IPS DF 4.7 (cell line): Measurements from ENCODE around the gene B4GALNT1.
"Not testable (repeated sequence)": the region's sequence is repeated elsewhere in the genome, so short reads cannot be mapped to it uniquely, and the experiment has no call there.

ENCODE experiments used
- DNase-seq: peaks from one replicate; pipeline ENCODE4 v3.0.0-alpha.2; 2013; ENCODE audit warnings: low spot score; ENCODE audit errors: extremely low read depth

B4GALNT1 gene

GRCh38 chr12:57621497-57622292 is 11.3 kb downstream of the B4GALNT1 start:
- DNase-seq = no peak

GRCh38 chr12:57620936-57621496 is 12.0 kb downstream of the B4GALNT1 start:
- no peak for DNase-seq

GRCh38 chr12:57620245-57620935 is 12.6 kb downstream of the B4GALNT1 start:
- no peak for DNase-seq

GRCh38 chr12:57619434-57620244 is 13.4 kb downstream of the B4GALNT1 start:
- DNase-seq = no peak

- no peak for DNase-seq
These were observed 14.0 kb downstream of the B4GALNT1 start for GRCh38 chr12:57618966-57619433.

- not testable (repeated sequence) for DNase-seq
These were observed 14.6 kb downstream of the B4GALNT1 start for GRCh38 chr12:57618431-57618830.

- DNase-seq = no peak
These were observed 15.1 kb downstream of the B4GALNT1 start for GRCh38 chr12:57617942-57618341.

- no peak for DNase-seq
These were observed 16.5 kb downstream of the B4GALNT1 start for GRCh38 chr12:57616383-57617101.

- DNase-seq = no peak
These were observed 17.4 kb downstream of the B4GALNT1 start for GRCh38 chr12:57615637-57616036.

- no peak for DNase-seq
These were observed 18.0 kb downstream of the B4GALNT1 start for GRCh38 chr12:57614948-57615500.

GRCh38 chr12:57614178-57614947 is 18.6 kb downstream of the B4GALNT1 start:
- DNase-seq = no peak

GRCh38 chr12:57613427-57614109 is 19.4 kb downstream of the B4GALNT1 start:
- no peak for DNase-seq

GRCh38 chr12:57612711-57613426 is 20.1 kb downstream of the B4GALNT1 start:
- DNase-seq = no peak

- DNase-seq = no peak
These were observed 20.9 kb downstream of the B4GALNT1 start for GRCh38 chr12:57611827-57612710.

- DNase-seq = no peak
These were observed 21.7 kb downstream of the B4GALNT1 start, which contains the start of gene ARHGEF25 for GRCh38 chr12:57611108-57611826. Gene ARHGEF25 (plus strand): TSS chr12:57611435. CDS start chr12:57611895, 460 bp downstream.

- no peak for DNase-seq
These were observed 22.4 kb downstream of the B4GALNT1 start for GRCh38 chr12:57610554-57611107.
